Measurements from ENCODE around the gene C4BPA. TPM values are rescaled to one million over a fixed set of nuclear protein-coding genes. Genes with fewer than 3 reads are reported as not detected.

Gene C4BPA
- polyA plus RNA-seq, 10 donors, result 0.14 to 0.81 (median 0.36) TPM

DNA sequence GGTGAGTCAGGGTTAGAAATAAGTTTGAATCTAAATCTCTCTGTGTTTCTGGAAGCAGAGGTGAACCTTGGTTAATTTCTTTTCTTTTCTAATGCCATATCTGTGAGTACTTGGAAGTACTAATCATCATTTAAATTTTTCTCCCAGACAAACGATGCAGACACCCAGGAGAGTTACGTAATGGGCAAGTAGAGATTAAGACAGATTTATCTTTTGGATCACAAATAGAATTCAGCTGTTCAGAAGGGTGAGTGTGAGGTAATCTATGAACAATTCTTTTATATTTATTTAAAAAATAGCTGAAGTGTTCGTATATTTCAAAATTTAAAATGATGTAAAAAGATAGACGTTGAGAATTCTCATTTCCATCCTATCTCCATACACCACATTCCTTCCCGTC lies 11.2 kb downstream of the C4BPA start:
- no peak for DNase-seq

DNA sequence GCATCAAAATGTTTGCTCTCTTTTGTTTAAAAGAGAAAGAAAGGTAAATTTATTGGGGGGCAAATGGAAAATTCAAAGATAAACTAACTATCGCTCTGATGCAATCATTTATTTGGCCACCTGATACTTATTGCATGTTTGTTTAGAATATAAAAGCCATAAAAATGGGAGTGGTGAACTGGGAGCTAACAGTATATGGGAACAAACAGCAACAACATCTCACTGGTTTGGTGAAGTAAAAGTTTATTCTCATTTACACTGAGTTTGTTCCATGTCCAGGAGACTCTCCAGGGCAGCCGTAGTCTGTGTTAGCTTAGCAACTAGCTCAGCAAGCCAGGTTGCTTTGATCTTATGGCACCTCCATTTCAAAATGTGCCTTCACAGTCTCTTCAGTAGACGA lies 20.4 kb downstream of the C4BPA start:
- no peak for DNase-seq

DNA sequence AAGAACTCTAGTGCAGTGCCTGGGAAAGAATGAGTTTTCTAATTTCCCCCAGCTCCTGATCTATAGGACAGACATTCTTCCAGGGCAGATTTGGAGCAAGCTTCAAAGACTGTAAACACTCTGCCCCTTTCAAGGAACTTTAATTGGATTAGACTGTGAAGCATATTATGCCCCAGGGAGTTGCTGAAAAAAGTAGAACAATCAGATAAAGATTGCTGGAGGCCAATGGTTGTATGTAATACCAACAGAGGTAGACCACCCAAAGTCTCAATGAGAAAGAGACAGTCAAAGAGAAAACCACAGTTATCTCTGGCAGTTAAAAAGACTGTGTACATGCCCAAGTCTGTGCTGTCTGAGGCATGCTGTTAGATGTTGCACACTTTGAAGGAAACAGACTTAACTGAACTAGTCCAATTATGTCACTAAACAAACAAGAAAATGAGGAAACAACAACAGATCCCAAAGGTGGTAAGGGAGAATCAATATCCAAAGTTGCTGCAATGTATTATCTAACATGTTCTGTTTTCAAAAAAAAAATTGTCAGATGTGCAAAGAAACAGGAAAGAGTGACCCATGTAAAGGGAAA lies 24.4 kb downstream of the C4BPA start:
- DNase-seq, result no peak

DNA sequence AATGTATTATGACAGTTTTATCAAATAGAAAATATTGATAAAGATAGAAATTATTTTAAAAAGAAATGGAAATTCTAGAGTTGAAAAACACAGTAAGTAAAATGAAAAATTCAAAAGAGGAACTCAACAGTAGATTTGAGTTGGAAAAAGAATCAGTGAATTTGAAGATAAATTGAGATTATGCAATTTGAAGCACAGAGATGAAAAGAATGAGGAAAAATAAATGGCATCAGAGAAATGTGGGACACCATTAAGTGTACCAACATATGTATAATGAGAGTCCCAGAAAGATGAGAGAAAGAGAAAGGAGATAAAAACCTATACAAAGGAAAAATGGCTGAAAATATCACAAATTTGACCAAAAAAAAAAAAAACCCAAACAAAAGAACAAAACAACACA lies 25.0 kb downstream of the C4BPA start:
- no peak for DNase-seq

DNA sequence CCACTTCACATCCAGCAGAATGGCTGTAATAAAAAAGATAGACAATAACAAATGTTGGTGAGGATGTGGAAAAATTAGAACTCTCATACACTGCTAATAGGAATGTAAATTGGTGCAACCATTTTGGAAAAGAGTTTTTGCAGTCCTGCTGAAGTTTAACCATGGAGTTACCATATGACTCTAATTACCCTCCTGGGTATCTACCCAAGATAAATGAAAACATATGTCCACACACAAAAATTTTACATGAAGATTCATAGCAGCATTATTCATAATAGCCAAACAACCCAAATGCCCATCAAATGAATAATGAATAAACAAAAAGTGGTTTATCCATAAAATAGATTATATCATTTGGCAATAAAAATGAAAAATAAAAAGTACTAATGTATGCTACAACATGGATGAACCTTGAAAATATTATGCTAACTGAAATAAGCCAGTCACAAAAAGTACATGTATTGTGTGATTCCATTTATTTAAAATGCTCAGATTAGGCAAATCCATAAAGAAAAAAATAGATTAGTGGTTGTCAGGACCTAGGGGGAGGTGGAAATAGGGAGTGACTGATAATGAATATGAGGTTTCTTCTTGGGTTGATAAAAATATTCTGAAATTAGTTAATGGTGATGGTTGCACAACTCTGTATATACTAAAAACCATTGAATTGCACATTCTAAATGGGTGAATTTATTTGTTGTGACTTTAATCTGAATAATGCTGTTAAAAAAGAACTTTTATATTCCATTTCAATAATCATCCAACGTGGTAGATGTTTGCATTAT lies 26.4 kb downstream of the C4BPA start:
- no peak for DNase-seq

DNA sequence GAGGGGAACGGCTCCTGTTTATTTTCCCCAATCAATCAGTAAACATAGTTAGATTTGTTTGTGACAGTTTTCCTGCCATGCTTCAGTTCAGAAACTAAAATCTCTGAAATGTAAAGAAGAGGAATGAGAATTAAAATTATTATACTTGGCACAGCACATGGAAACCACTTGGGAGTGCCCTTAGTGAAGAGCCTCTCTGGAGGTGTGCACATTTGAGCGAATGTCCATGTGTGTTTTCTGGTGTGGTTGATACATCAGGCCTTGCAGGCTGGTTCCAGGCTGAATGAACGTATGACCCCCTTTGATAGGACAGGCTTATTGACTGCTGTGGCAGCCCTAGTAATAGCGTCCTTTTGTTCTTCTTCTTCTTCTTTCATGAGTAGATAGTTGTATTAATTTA lies 27.1 kb downstream of the C4BPA start:
- no peak for DNase-seq

DNA sequence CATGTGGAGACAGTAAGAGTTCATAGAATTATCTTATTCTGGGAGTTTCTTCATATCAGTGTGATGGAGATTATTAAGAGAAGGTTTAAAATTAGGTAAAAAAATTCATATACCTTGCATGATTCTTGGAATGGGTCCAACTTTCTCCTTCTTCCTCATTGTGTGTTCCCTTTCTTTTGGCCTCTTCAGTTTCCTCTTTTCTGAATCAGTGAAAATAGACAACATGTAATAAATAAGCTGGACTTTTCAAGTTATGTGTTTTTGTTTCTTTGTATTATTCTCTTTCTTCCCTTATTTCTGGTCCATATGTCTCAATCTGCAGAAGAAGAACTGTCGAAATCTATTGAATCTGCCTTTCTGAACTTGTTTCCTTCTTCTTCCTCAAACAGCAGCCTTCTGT lies 30.5 kb downstream of the C4BPA start:
- DNase-seq, result no peak

DNA sequence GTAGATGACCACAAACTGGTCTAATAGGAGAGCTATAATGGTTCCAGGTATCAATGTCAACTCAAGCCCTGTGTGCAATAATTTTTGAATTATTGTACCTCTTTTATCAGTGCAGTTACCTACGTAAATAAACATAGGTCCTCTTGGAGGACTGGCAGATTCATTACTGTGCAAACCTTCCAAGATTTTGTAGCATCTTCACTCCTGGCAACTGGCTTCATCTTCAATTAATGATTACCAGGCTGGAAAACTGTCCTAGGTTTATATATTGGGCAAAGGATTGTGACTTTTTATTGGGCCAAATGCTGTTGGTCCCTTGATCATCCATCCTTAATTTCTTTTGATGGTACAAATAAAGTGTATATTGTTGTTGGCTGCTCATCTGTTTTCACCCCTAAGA lies 35.6 kb downstream of the C4BPA start:
- no peak for DNase-seq

DNA sequence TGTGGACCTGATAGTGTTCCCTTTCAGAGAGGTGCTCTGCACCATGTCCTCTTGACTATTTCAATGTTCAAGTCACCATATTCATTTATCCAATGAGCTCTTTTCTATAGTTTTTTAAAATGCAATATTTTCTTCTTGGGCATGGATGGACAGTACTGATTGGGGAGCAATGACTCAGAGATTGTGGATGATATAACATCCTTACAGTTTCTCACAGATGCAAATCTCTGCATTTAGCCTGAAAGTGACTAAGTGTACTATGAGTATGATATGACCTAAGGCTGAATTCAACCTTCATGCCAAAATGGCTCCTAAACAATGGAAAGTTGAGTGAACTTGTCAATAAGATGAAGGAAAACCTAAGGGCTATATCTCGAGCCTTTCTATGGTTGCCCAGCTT lies 36.5 kb downstream of the C4BPA start:
- DNase-seq, result no peak

DNA sequence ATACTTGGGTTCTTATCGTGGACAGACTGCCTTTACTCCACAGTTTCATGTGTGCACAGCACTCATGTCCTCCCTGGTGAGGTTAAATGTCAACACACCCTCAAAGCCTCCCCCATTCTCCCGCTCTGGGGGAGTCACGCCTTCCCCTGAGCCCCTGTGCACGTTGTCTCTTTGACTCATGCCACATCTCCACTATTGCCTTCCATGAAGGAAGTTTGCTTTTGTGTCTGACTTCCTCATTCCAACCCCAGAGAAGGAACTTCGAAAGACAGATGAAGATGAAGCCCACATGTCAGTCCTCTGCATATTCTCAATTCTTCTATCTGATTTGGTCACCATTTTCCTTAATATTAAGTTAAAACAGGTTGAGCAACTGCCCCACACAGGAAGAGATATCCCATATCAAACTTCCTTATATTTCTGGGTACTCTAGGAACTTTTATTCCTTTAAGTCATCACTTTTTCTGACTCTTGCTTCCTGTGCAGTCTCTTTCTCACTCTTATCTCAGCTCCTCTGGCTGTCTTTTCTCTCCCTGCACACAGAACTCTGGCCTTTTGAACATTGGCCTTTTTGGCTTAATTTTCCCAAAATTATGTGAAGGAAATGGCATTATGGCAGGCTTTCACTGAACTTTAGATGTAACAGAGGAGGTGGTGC lies 41.5 kb downstream of the C4BPA start:
- DNase-seq, result no peak

DNA sequence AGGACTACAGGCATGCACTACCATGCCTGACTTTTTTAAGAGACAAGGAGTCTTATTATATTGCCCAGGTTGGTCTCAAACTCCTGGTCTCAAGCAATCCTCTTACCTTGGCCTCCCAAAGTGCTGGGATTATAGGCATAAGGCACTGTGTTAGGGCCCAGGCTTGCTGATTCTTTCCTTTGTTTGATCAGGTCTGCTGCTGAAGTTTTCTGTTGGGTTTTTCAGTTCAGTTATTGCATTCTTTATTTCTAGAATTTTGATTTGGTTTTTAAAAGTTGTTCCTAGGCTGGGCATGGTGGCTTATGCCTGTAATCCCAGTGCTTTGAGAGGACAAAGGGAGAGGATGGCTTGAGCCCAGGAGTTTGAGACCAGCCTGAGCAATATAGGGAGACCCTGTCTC lies 47.9 kb downstream of the C4BPA start:
- DNase-seq, result no peak

DNA sequence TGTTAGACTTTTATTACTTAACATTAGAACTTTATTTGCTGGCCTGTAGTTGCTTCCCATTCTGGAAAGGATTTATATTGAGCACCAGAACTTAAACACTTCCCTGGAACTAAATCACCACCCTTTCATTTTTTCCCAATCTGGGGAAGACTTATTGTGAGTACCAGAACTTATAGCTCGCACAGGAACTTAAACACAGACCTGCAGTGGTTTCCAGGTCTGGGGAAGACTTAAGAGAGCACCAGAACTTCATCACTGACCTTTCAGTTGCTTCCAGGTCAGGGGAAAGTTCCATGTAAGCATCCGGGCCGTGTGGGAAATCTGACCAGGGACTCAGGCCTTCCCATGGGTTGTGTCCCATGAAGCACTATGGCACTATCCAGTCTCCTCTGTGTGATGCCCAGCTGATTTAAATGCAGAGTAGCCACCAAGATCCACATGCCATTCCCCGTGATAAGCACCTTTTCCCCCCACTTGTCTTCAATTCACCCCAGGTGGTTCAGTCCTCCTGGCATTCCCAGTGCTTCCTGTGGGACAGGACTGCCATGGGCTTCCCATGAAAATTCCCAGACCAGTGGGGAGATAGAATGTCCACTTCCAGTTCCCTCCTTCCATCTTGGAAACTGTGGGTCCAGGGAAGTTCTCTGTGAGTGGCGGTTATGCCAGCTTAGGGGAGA lies 48.9 kb downstream of the C4BPA start:
- DNase-seq, result no peak

DNA sequence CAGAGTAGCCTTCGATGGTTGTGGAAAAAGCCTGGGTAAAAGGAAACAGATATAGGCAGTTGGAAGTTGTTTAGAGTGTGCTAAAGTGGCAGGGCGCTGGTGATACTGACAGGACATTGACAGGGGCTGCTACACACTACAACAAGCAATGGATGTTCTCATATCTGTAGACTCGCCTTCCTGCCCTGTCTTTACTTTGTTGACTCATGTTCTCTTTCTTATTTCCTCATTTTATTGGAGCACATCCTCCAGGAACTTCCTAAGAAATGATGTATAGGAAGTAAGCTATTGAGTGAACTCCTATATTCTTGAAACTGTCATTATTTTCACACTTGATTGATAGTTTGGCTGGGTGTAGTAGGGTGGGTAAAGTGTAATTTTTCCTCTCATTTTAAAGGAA lies 51.0 kb downstream of the C4BPA start:
- DNase-seq, result no peak

DNA sequence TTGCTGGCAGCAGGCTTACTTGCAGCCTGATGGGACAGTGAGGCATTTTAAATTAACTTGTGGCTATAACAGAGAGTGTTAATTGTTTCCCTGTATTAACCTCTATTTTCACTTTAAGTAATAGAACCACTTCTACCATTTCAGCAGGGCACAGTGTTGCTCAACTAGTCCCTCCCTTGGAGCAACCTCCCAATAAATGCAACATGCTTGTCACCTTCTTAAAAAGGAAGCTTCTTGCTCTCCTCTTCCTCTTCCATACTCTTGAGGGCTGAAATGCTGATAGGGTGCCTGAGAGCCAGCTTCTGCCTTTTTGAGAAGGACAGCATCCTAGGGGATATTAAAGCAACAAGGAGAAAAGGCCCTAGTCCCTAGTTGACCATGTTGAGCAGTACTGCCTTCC lies 52.1 kb downstream of the C4BPA start:
- no peak for DNase-seq

DNA sequence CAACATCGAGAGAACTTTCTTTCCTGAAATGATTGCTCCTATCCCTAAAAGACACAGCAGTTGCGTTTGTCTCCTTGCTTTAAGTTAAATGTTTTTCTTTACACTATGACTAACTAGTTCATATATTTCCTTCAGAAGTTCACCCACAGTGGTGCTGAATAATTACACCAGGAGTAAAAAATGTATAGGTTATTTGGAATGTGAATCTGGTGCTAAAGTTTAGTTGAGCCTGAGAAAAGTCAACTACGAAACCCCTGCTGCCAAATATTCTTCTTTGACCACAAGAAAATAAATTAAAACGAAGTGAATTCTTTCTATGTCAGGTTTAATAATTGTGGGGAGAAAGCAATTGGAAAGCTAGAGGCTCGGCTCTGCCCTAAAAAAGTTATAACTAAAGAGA lies 52.8 kb downstream of the C4BPA start:
- peak in 1 of 3 donors; percentile 2 for DNase-seq

DNA sequence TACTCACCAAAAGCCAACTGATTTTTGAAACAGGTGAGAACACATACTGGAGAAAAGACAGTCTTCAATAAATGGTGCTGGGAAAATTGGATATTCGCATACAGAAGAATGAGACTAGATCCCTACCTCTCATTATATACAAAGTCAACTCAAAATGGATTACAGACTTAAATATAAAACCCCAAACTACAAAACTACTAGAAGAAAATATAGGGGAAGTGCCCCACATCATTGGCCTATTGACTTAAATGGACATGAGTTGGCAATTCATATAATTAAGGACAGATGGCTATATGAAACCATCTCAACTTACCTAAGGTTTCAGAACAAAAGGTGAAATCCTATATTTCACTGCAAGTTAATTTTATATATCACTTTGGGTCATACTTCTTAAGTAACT lies 60.1 kb downstream of the C4BPA start:
- DNase-seq, result no peak

DNA sequence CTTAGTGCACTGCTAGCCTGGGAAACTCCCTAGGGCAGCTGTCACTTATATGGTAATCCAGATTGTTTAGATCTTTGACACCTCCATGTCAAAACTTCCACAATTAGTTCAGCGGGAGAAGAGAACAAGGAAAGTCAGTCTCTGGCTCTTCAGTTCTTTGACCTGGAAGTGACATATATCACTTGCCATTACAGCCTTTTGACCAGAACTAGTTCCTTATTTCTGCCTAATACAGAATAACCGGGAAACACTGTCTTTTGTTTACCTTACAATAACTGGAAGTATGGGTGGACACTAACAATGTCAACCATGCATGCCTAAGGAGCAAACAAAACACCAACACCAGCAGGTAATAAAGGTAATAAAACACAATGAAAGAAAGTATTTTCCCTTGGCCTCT lies 68.3 kb downstream of the C4BPA start:
- DNase-seq, result no peak

DNA sequence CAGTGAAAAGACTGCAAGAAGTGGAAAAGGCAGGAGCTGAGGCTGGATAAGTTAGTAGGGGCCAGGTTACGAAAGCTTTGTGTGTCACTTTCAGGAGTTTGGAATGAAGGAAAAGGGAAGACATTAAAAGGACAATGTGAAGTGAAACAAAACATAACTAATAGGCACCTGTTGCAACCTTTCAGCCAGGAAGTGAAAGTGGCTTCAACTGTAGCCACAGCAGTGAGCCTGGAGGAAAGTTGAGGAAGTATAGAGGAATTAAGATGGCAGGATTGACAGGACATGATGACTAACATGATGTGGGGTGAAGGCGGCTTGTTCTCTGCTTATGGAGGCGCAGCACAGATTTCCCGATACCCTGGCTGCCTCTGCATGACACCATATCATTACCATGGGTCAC lies 68.9 kb downstream of the C4BPA start:
- DNase-seq, result no peak

DNA sequence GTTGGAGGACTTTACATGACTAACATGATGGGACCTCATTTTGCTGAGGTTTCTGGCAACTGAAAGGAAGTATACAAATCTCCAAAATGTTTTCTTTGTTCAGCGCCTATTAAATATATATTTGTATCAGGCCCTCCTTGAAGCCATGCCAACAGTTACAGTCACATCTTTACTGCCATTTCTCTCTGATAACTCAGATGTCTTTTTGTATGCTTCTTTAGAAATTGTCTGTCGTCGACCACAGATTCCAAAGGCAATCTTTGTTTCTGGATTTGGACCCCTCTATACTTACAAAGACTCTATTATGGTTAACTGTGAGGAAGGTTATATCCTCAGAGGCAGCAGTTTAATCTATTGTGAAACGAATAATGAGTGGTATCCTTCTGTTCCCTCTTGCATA lies 69.4 kb downstream of the C4BPA start:
- no peak for DNase-seq

DNA sequence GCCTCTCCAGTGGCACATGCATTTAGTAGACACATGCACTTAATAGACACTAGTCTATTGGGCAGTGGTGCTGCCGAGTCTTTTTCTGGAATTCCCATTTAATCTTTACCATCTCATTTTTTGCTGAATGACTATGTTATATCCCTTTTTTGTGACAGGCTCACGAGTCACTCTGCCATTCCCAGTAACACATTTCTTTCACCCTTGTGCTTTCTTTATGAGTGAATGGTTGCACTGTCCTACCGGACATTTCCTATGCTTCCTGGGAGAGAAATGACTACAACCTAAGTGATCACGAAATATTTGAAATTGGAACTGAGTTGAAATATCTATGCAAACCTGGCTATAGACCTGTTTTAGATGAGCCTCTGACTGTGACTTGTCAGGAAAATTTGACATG lies 70.9 kb downstream of the C4BPA start:
- DNase-seq, result no peak

DNA sequence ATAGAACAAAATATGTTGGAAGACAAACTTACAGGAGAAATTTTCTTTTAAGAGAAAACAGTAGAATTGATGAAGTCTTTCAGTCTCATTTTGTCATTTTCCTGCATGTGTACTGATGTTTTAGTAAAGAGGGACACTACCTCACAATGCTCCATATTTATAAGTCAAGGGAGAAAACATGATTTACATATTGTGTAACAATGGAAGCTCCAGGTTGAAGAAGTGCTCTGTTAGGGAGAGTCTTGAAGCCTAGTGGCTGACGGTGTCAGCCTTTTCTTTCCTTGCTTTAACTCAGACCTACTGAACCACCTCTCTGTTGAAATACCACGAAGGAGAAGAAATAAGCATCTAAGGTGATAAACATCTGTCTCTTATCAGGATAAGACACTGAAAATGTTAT lies 75.0 kb downstream of the C4BPA start:
- no peak for DNase-seq

DNA sequence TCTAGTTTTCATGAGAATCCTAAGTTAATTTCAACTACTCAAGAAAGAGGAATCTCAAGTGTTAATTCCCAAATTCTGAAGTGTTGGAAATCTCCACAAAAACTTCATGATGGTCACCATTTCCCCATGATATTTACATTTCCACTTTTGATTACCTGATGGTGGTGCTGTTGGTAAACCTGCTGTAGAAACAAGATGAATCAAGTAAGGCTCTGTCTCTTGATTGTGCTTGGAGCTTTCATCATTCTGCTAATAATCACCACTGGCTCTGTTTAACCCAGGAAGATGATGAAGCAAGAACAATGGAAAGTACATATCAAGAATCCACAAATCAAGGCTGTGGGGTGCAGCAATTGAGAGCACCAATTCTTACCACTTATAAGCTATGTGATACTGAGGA lies 77.8 kb downstream of the C4BPA start:
- no peak for DNase-seq

DNA sequence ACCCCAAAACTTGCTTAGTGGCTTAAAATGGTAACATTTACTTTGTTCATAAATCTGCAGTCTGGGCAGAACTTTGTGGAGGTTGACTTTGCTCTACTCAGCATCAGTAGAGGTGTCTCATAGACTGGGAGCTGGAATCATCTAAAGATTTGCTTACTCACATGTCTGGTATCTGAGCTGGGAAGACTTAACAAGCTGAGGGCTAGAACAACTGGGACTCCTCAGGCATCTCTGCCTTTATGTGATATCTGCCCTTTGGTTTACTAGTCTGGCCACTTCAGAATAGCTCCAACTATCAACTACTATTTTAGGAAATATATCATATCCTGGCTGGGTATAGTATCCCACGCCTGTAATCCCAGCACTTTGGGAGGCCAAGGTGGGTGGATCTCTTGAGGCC lies 82.5 kb downstream of the C4BPA start:
- no peak for DNase-seq
